WERI-Rb-1 (cell line): ENCODE measurements around the gene DDX41.

Experiments used
- DNase-seq: peaks from one replicate; pipeline ENCODE4 v3.0.0-alpha.2; 2020
- H3K27ac ChIP-seq: fragments of 250-450 bp; sonication (Bioruptor Pico); 2 replicates; pipeline ENCODE4 v1.5.1; 2020; ENCODE audit warnings: mild to moderate bottlenecking, moderate library complexity
- H3K27me3 ChIP-seq: fragments of 250-450 bp; sonication (Bioruptor Pico); 2 replicates; pipeline ENCODE4 v1.5.1; 2021; ENCODE audit warnings: mild to moderate bottlenecking, low read depth, moderate library complexity; ENCODE audit not compliant: insufficient read depth, severe bottlenecking
- H3K36me3 ChIP-seq: fragments of 250-450 bp; sonication (Bioruptor Pico); 2 replicates; pipeline ENCODE4 v1.5.1; 2020; ENCODE audit warnings: mild to moderate bottlenecking, moderate library complexity
- H3K4me3 ChIP-seq: 2 replicates; pipeline ENCODE4 v1.5.1; 2011; ENCODE audit warnings: low read depth, mild to moderate bottlenecking, control low read depth, low read length
- H3K9me3 ChIP-seq: fragments of 250-450 bp; sonication (Bioruptor Pico); 2 replicates; pipeline ENCODE4 v1.5.1; 2021; ENCODE audit warnings: mild to moderate bottlenecking, moderate library complexity; ENCODE audit not compliant: severe bottlenecking
- CTCF ChIP-seq: IDR thresholded peaks from 2 replicates; pipeline ENCODE4 v1.5.1; 2011; ENCODE audit warnings: low read depth, mild to moderate bottlenecking, control low read depth, inconsistent platforms, low read length

The DDX41 gene

GRCh38 chr5:177527595-177527994 is 10.8 kb upstream of the DDX41 start:
- H3K27ac ChIP-seq, result no peak overlapping the region
- no peak overlapping the region for H3K4me3 ChIP-seq
- DNase-seq, result no peak
- H3K36me3 ChIP-seq, result no peaks in the 10 kb centered on the region; the same call in 1 of the 2 replicates
- no peaks in the 10 kb centered on the region for H3K9me3 ChIP-seq
- H3K27me3 ChIP-seq, result no peaks in the 10 kb centered on the region
- no peak for TF ChIP-seq CTCF

- H3K36me3 ChIP-seq, result no peaks in the 10 kb centered on the region; the same call in 1 of the 2 replicates
- H3K4me3 ChIP-seq, result no peak overlapping the region
- no peak for DNase-seq
- no peaks in the 10 kb centered on the region for H3K9me3 ChIP-seq
- H3K27ac ChIP-seq, result no peak overlapping the region
- H3K27me3 ChIP-seq, result no peaks in the 10 kb centered on the region
- no peak for TF ChIP-seq CTCF
Measured at GRCh38 chr5:177526791-177527190, 10.0 kb upstream of the DDX41 start.

- H3K4me3 ChIP-seq, result no peak overlapping the region
- TF ChIP-seq CTCF, result no peak
- H3K27ac ChIP-seq, result no peak overlapping the region
- DNase-seq, result no peak
- H3K9me3 ChIP-seq, result no peaks in the 10 kb centered on the region
- H3K27me3 ChIP-seq, result no peaks in the 10 kb centered on the region
- peaks cover 4% of the 10 kb centered on the region for H3K36me3 ChIP-seq
Measured at GRCh38 chr5:177526191-177526590, 9.4 kb upstream of the DDX41 start.

- TF ChIP-seq CTCF, result no peak
- H3K36me3 ChIP-seq, result peaks cover 7% of the 10 kb centered on the region
- H3K27me3 ChIP-seq, result no peaks in the 10 kb centered on the region
- no peak for DNase-seq
- H3K4me3 ChIP-seq, result no peak overlapping the region
- no peaks in the 10 kb centered on the region for H3K9me3 ChIP-seq
- no peak overlapping the region for H3K27ac ChIP-seq
Measured at GRCh38 chr5:177524941-177525655, 8.3 kb upstream of the DDX41 start.

- Histone ChIP-seq H3K27me3 (no peaks in the 10 kb centered on the region), H3K27ac (no peak overlapping the region), H3K36me3 (peaks cover 7% of the 10 kb centered on the region), H3K4me3 (no peak overlapping the region), H3K9me3 (no peaks in the 10 kb centered on the region)
- TF ChIP-seq CTCF, result no peak
- no peak for DNase-seq
Measured at GRCh38 chr5:177524539-177524900, 7.8 kb upstream of the DDX41 start.
